CD14-positive monocyte (primary cell): Measurements from ENCODE around the gene TMEM203. TPM values are rescaled to one million over a fixed set of nuclear protein-coding genes. Genes with fewer than 3 reads are reported as not detected.

ENCODE experiments used
- DNase-seq, 3 donors: peaks; one replicate each; pipeline ENCODE4 v3.0.0-alpha.2; 2011 to 2022
- H2AFZ ChIP-seq: 2 replicates; pipeline ENCODE4 v1.6.0; 2012; ENCODE audit warnings: mild to moderate bottlenecking, low read depth, low read length, inconsistent platforms; ENCODE audit not compliant: insufficient read depth, poor library complexity, severe bottlenecking
- H3K27ac ChIP-seq, 2 donors: 1 replicate in 1 of 2; 2 replicates in 1 of 2; pipeline ENCODE4 v1.5.1; 2012 to 2013; ENCODE audit warnings: low read length in 2 of 2, control low read depth in 1 of 2, inconsistent platforms in 1 of 2, low read depth in 1 of 2, mild to moderate bottlenecking in 1 of 2
- H3K27me3 ChIP-seq, 2 donors: one replicate each; pipeline versions ENCODE4 v1.6.0 to v1.6.1; 2011 to 2013; ENCODE audit warnings: low read length in 2 of 2; ENCODE audit not compliant: control insufficient read depth in 2 of 2, insufficient read depth in 2 of 2
- H3K36me3 ChIP-seq, 2 donors: replicated peaks in 1 of 2; 1 replicate in 1 of 2; 2 replicates in 1 of 2; pipeline versions ENCODE4 v1.5.1 to v1.6.1; 2012 to 2013; ENCODE audit warnings: low read length in 2 of 2, control low read depth in 1 of 2, inconsistent platforms in 1 of 2, mild to moderate bottlenecking in 1 of 2; ENCODE audit not compliant: insufficient read depth in 2 of 2, control insufficient read depth in 1 of 2
- H3K4me1 ChIP-seq, 2 donors: 1 replicate in 1 of 2; 2 replicates in 1 of 2; pipeline versions ENCODE4 v1.5.1 to v1.6.1; 2012 to 2013; ENCODE audit warnings: low read length in 2 of 2, control low read depth in 1 of 2, inconsistent platforms in 1 of 2, mild to moderate bottlenecking in 1 of 2, moderate library complexity in 1 of 2; ENCODE audit not compliant: insufficient read depth in 2 of 2, control insufficient read depth in 1 of 2
- H3K4me2 ChIP-seq: replicated peaks from 2 replicates; pipeline ENCODE3; 2012; ENCODE audit warnings: low read length, moderate library complexity, mild to moderate bottlenecking; ENCODE audit not compliant: poor library complexity, severe bottlenecking; ENCODE audit errors: extremely low read depth
- H3K4me3 ChIP-seq, 3 experiments: fragments of 200-600 bp in 1 of 3; sonication (generic) in 1 of 3; replicated peaks in 1 of 3; 1 replicate in 2 of 3; 2 replicates in 1 of 3; pipeline ENCODE4 v1.5.1; 2011 to 2013; ENCODE audit warnings: low read length in 3 of 3, mild to moderate bottlenecking in 3 of 3, control low read depth in 2 of 3, low read depth in 2 of 3, inconsistent platforms in 1 of 3, moderate library complexity in 1 of 3
- H3K79me2 ChIP-seq: 2 replicates; pipeline ENCODE4 v1.6.0; 2012; ENCODE audit warnings: mild to moderate bottlenecking, control low read depth, inconsistent platforms, low read length, moderate library complexity; ENCODE audit not compliant: insufficient read depth
- H3K9ac ChIP-seq: 2 replicates; pipeline ENCODE4 v1.6.0; 2017; ENCODE audit warnings: low read length, mild to moderate bottlenecking; ENCODE audit not compliant: insufficient read depth, poor library complexity, severe bottlenecking
- H3K9me3 ChIP-seq, 2 donors: replicated peaks in 1 of 2; 1 replicate in 1 of 2; 2 replicates in 1 of 2; pipeline versions ENCODE4 v1.5.1 to v1.6.1; 2012 to 2013; ENCODE audit warnings: low read length in 2 of 2, control low read depth in 1 of 2; ENCODE audit not compliant: control insufficient read depth in 1 of 2, insufficient read depth in 1 of 2
- H4K20me1 ChIP-seq: 2 replicates; pipeline ENCODE4 v1.6.0; 2012; ENCODE audit warnings: mild to moderate bottlenecking, low read length, control low read depth, moderate library complexity; ENCODE audit not compliant: insufficient read depth
- H3K27ac Mint-ChIP-seq, 7 donors: one replicate each; pipeline ENCODE4 v1.8.0; 2020; ENCODE audit warnings: mild to moderate bottlenecking in 7 of 7, mixed read lengths in 7 of 7, moderate library complexity in 6 of 7, inconsistent platforms in 2 of 7
- H3K27me3 Mint-ChIP-seq, 3 donors: one replicate each; pipeline ENCODE4 v1.8.0; 2021 to 2022; ENCODE audit warnings: low read depth in 3 of 3, mild to moderate bottlenecking in 3 of 3, mixed read lengths in 3 of 3, moderate library complexity in 3 of 3, inconsistent platforms in 1 of 3
- H3K36me3 Mint-ChIP-seq, 2 donors: one replicate each; pipeline ENCODE4 v1.8.0; 2020; ENCODE audit warnings: mixed read lengths in 2 of 2, inconsistent platforms in 1 of 2, mild to moderate bottlenecking in 1 of 2
- H3K4me1 Mint-ChIP-seq: one replicate; pipeline ENCODE4 v1.8.0; 2020; ENCODE audit warnings: mild to moderate bottlenecking, mixed read lengths
- H3K4me3 Mint-ChIP-seq, 2 donors: one replicate each; pipeline ENCODE4 v1.8.0; 2020; ENCODE audit warnings: mild to moderate bottlenecking in 2 of 2, mixed read lengths in 2 of 2, moderate library complexity in 1 of 2
- H3K9me3 Mint-ChIP-seq, 7 donors: one replicate each; pipeline ENCODE4 v1.8.0; 2020 to 2022; ENCODE audit warnings: mixed read lengths in 7 of 7, mild to moderate bottlenecking in 6 of 7, moderate library complexity in 6 of 7, inconsistent platforms in 2 of 7
- CTCF ChIP-seq: fragments of 200-600 bp; IDR thresholded peaks from one replicate; pipeline ENCODE4 v1.8.0; 2022; ENCODE audit warnings: antibody characterized with exemption, mild to moderate bottlenecking
- WGBS: methylation state at CpG from one replicate; pipeline ENCODE4 v1.1.5; 2013; ENCODE audit warnings: missing lambda C conversion rate; ENCODE audit not compliant: insufficient coverage; 5-methylcytosine and 5-hydroxymethylcytosine counted together
- intact Hi-C, 2 donors: fragments of 100-400 bp; cut with micrococcal nuclease; formaldehyde crosslinking; loops; one replicate each; pipeline versions ENCODE4 v1.15.0 to v1.15.1; 2023
- polyA plus RNA-seq, 3 donors: library from polyadenylated mRNA; depleted of rRNA in 1 of 3; unstranded in 2 of 3; stranded (reverse) in 1 of 3; fragments of 300-500 nt in 2 of 3; fragments of >200 nt in 1 of 3; fragmentation: Illumina TruSeq in 2 of 3; gene quantifications; 1 replicate in 2 of 3; 2 replicates in 1 of 3; pipeline ENCODE4 v1.2.3, GENCODE V29; 2012 to 2021

Gene TMEM203
- polyA plus RNA-seq, 3 donors, result 13.1 to 88.1 (median 76.1) TPM

- no peaks in the 10 kb centered on the region for H3K36me3 ChIP-seq
- H3K36me3 Mint-ChIP-seq, result peaks cover 0 to 1% of the 10 kb centered on the region in 2 donors
- H3K4me3 Mint-ChIP-seq, result no peak within 1 kb of the TSS
- H3K79me2 ChIP-seq, result peaks cover 8% of the 10 kb centered on the region
- H3K9ac ChIP-seq, result no peak within 1 kb of the TSS
- WGBS, result 96% methylated on average over 4 of the region's 4 CpGs
- H3K4me1 Mint-ChIP-seq, result peaks cover 10% of the 10 kb centered on the region
- H3K4me1 ChIP-seq, result peaks cover 12 to 17% of the 10 kb centered on the region in 2 donors
- H3K9me3 Mint-ChIP-seq, result no peaks in the 10 kb centered on the region
- H2AFZ ChIP-seq, result no peak within 1 kb of the TSS
- H3K27ac Mint-ChIP-seq, result no peak within 1 kb of the TSS
- no peak within 1 kb of the TSS for H3K4me2 ChIP-seq
- no peaks in the 10 kb centered on the region for H3K9me3 ChIP-seq
- H3K27me3 ChIP-seq, result no peaks in the 10 kb centered on the region
- H4K20me1 ChIP-seq, result peaks cover 9% of the 10 kb centered on the region
- H3K27me3 Mint-ChIP-seq, result peaks cover 5 to 10% (median 6%) of the 10 kb centered on the region in 3 donors
- TF ChIP-seq CTCF, result no peak
- no peak for DNase-seq
- no peak within 1 kb of the TSS for H3K4me3 ChIP-seq
- intact Hi-C loops, result no loop called here
- H3K27ac ChIP-seq, result no peak within 1 kb of the TSS
Measured at GRCh38 chr9:137251194-137251461, 45.7 kb upstream of the TMEM203 start, which contains the start of gene STPG3. STPG3 (plus strand) TSS chr9:137251286; CDS start chr9:137251287, 1 bp downstream.

GRCh38 chr9:137250329-137251193, 45.1 kb upstream of the TMEM203 start:
- Mint-ChIP-seq H3K36me3 (no peaks in the 10 kb centered on the region), H3K9me3 (no peaks in the 10 kb centered on the region), H3K4me3 (no peak overlapping the region), H3K4me1 (peaks cover 6% of the 10 kb centered on the region), H3K27me3 (peaks cover 5 to 11% (median 6%) of the 10 kb centered on the region in 3 donors), H3K27ac (no peak overlapping the region)
- Histone ChIP-seq H3K4me1 (peaks cover 7 to 12% of the 10 kb centered on the region in 2 donors), H3K79me2 (peaks cover 3% of the 10 kb centered on the region), H3K4me3 (no peak overlapping the region), H3K9ac (no peak overlapping the region), H3K4me2 (no peak overlapping the region), H3K27me3 (no peaks in the 10 kb centered on the region), H2AFZ (no peak overlapping the region), H4K20me1 (peaks cover 3% of the 10 kb centered on the region), H3K27ac (no peak overlapping the region), H3K9me3 (no peaks in the 10 kb centered on the region), H3K36me3 (no peaks in the 10 kb centered on the region)
- TF ChIP-seq CTCF, result no peak
- intact Hi-C loops, result no loop called here
- WGBS, result 91% methylated on average over 12 of the region's 18 CpGs
- no peak for DNase-seq
